Measurements from ENCODE around the gene C1QA. TPM values are rescaled to one million over a fixed set of nuclear protein-coding genes. Genes with fewer than 3 reads are reported as not detected.

The C1QA gene
- polyA plus RNA-seq, 1 donor from 2014 or later, result not detected

- Histone ChIP-seq H3F3A (ENCODE audit: insufficient read depth, low read length, poor library complexity, severe bottlenecking) (no peaks in the 10 kb centered on the region), H3K27ac (ENCODE audit: low read length) (no peak overlapping the region), H3K9me2 (ENCODE audit: insufficient read depth, low read length) (no peaks in the 10 kb centered on the region), H3K9me3 (ENCODE audit: low read length) (no peaks in the 10 kb centered on the region), H3K9ac (ENCODE audit: low read length) (no peak overlapping the region), H3K36me3 (ENCODE audit: insufficient read depth, low read length) (no peaks in the 10 kb centered on the region), H2AFZ (ENCODE audit: low read depth, low read length) (no peak overlapping the region), H3K4me3 (ENCODE audit: low read length) (no peak overlapping the region), H3K27me3 (ENCODE audit: insufficient read depth, low read depth, low read length) (peaks cover 13% of the 10 kb centered on the region), H4K20me1 (ENCODE audit: insufficient read depth) (no peaks in the 10 kb centered on the region), H3K79me2 (replicated peaks; ENCODE audit: insufficient read depth, low read length) (no peaks in the 10 kb centered on the region), H3K4me2 (ENCODE audit: low read length) (no peak overlapping the region)
- TF ChIP-seq REST (IDR thresholded peaks at IDR 0.05; ENCODE audit: borderline replicate concordance) (no peak), EZH2 (IDR thresholded peaks at IDR 0.05; ENCODE audit: borderline replicate concordance, insufficient read depth, low read length, poor library complexity, severe bottlenecking) (no peak), CTCF (IDR thresholded peaks at IDR 0.05; ENCODE audit: poor library complexity, severe bottlenecking) (no peak), SMC3 (conservative IDR thresholded peaks at IDR 0.05; ENCODE audit: poor library complexity) (no peak), RAD21 (conservative IDR thresholded peaks at IDR 0.05) (no peak)
Observed at GRCh38 chr1:22592051-22592450, 44.4 kb upstream of the C1QA start.

GRCh38 chr1:22592919-22593790, 43.3 kb upstream of the C1QA start:
- TF ChIP-seq REST (IDR thresholded peaks at IDR 0.05; ENCODE audit: borderline replicate concordance) (no peak), SMC3 (conservative IDR thresholded peaks at IDR 0.05; ENCODE audit: poor library complexity) (no peak), TAF1 (IDR thresholded peaks at IDR 0.05; ENCODE audit: low read depth) (no peak)
- Histone ChIP-seq H3K27ac (ENCODE audit: low read length) (no peak overlapping the region), H3K4me2 (ENCODE audit: low read length) (no peak overlapping the region), H3K79me2 (replicated peaks; ENCODE audit: insufficient read depth, low read length) (no peaks in the 10 kb centered on the region), H3K9ac (ENCODE audit: low read length) (no peak overlapping the region), H3K36me3 (ENCODE audit: insufficient read depth, low read length) (no peaks in the 10 kb centered on the region), H3F3A (ENCODE audit: insufficient read depth, low read length, poor library complexity, severe bottlenecking) (no peaks in the 10 kb centered on the region), H2AFZ (ENCODE audit: low read depth, low read length) (no peak overlapping the region), H3K9me3 (ENCODE audit: low read length) (no peaks in the 10 kb centered on the region), H3K4me3 (ENCODE audit: low read length) (no peak overlapping the region), H3K27me3 (ENCODE audit: insufficient read depth, low read depth, low read length) (peaks cover 13% of the 10 kb centered on the region), H4K20me1 (ENCODE audit: insufficient read depth) (no peaks in the 10 kb centered on the region), H3K9me2 (ENCODE audit: insufficient read depth, low read length) (no peaks in the 10 kb centered on the region)

Data from neural cell (in vitro differentiated cells).